ENCODE results near the gene OVCA2.

Gene OVCA2

GRCh38 chr17:2034157-2034556 lies 7.7 kb upstream of the OVCA2 start:
- DNase-seq (ENCODE audit: low read depth in 2 of 2), result peak in 1 of 2 experiments; percentile 72

GRCh38 chr17:2034806-2035540 lies 6.8 kb upstream of the OVCA2 start:
- DNase-seq (ENCODE audit: low read depth in 2 of 2), result peak; percentile 95 to 96

- no peak for DNase-seq (ENCODE audit: low read depth in 2 of 2)
Measured at GRCh38 chr17:2035541-2036488, 6.0 kb upstream of the OVCA2 start.

GRCh38 chr17:2037155-2037554 lies 4.7 kb upstream of the OVCA2 start:
- DNase-seq (ENCODE audit: low read depth in 2 of 2), result no peak

GRCh38 chr17:2040219-2040827 lies 1.5 kb upstream of the OVCA2 start:
- no peak for DNase-seq (ENCODE audit: low read depth in 2 of 2)

- no peak for DNase-seq (ENCODE audit: low read depth in 2 of 2)
Measured at GRCh38 chr17:2040942-2041560, 771 bp upstream of the OVCA2 start.

- DNase-seq (ENCODE audit: low read depth in 2 of 2), result no peak
Measured at GRCh38 chr17:2042390-2042847, 597 bp downstream of the OVCA2 start.

- DNase-seq (ENCODE audit: low read depth in 2 of 2), result no peak
Measured at GRCh38 chr17:2042933-2043332, 1.1 kb downstream of the OVCA2 start.

- no peak for DNase-seq (ENCODE audit: low read depth in 2 of 2)
Measured at GRCh38 chr17:2043785-2044184, 2.0 kb downstream of the OVCA2 start.

- no peak for DNase-seq (ENCODE audit: low read depth in 2 of 2)
Measured at GRCh38 chr17:2044263-2044894, 2.6 kb downstream of the OVCA2 start.

GRCh38 chr17:2047590-2047989 lies 5.8 kb downstream of the OVCA2 start:
- no peak for DNase-seq (ENCODE audit: low read depth in 2 of 2)

- DNase-seq (ENCODE audit: low read depth in 2 of 2), result no peak
Measured at GRCh38 chr17:2048805-2049204, 7.0 kb downstream of the OVCA2 start.

- no peak for DNase-seq (ENCODE audit: low read depth in 2 of 2)
Measured at GRCh38 chr17:2049333-2050299, 7.8 kb downstream of the OVCA2 start.

- DNase-seq (ENCODE audit: low read depth in 2 of 2), result no peak
Measured at GRCh38 chr17:2050300-2051060, 8.7 kb downstream of the OVCA2 start.

- DNase-seq (ENCODE audit: low read depth in 2 of 2), result no peak
Measured at GRCh38 chr17:2051061-2051932, 9.5 kb downstream of the OVCA2 start.

- DNase-seq (ENCODE audit: low read depth in 2 of 2), result no peak
Measured at GRCh38 chr17:2051933-2052559, 10.2 kb downstream of the OVCA2 start.

GRCh38 chr17:2053380-2054261 lies 11.8 kb downstream of the OVCA2 start:
- DNase-seq (ENCODE audit: low read depth in 2 of 2), result no peak
